ENCODE measurements around the gene MFSD12. TPM values are rescaled to one million over a fixed set of nuclear protein-coding genes. Genes with fewer than 3 reads are reported as not detected.
"Not testable (repeated sequence)": the region's sequence is repeated elsewhere in the genome, so short reads cannot be mapped to it uniquely, and the experiment has no call there.

MFSD12 gene
- polyA plus RNA-seq, 1 experiment, result 23.7 TPM

DNA sequence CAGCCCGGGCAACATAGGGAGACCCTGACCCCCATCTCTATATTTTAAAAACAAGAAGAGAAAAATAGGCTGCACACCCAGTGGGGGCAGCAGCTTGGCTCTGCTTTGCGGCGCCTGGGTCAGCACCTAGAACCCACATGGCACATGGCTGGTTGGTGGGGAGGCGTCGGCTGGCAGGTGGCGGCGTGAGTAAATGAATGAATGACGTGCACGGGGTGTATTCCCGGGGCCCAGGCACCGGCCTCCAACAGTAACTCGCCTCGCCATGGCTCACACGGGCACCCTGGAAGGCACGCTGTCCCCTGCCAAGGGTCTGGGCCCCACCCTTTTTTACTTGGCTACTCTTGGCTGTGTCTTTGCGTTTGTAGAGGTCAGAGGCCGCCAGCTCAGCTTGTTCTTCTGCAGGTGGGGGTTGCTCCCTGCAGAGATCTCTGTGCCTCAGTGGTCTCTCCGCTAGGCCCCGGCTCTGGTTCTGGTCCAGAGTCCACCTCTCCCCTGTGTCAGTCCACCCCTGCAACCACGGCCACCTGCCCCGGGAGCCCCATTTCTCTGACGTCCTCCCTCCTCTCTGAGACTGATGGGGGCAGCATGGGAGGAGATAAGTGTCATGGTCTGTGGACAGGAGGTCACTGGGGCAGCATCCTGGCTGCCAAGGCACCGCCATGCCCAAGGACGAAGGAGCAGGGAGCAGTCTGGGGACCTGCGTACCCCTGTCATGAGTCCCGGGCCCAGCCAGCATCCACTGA is 45.7 kb downstream of the MFSD12 start:
- Histone ChIP-seq H3K27me3 (ENCODE audit: control insufficient read depth, insufficient read depth, low read length) (no peaks in the 10 kb centered on the region), H3K9me3 (ENCODE audit: control insufficient read depth, insufficient read depth, low read length) (no peaks in the 10 kb centered on the region; the same call in 1 of the 2 replicates), H3K4me3 (ENCODE audit: low read depth, low read length) (no peak overlapping the region), H3K27ac (ENCODE audit: low read depth, low read length) (no peak overlapping the region)
- TF ChIP-seq CTCF (IDR thresholded peaks at IDR 0.05; ENCODE audit: low read depth, low read length), result no peak
- POLR2A ChIA-PET, result no interaction called here
- DNase-seq (ENCODE audit: low read depth, low spot score), result no peak
- CTCF ChIA-PET, result no interaction called here

- no peak for DNase-seq (ENCODE audit: low read depth, low spot score)
- ChIA-PET CTCF (no interaction called here), POLR2A (no interaction called here)
- no peak for TF ChIP-seq CTCF (IDR thresholded peaks at IDR 0.05; ENCODE audit: low read depth, low read length)
- no peak overlapping the region for H3K4me3 ChIP-seq (ENCODE audit: low read depth, low read length)
- H3K9me3 ChIP-seq (ENCODE audit: control insufficient read depth, insufficient read depth, low read length), result no peaks in the 10 kb centered on the region; the same call in 1 of the 2 replicates
- H3K27me3 ChIP-seq (ENCODE audit: control insufficient read depth, insufficient read depth, low read length), result no peaks in the 10 kb centered on the region
- no peak overlapping the region for H3K27ac ChIP-seq (ENCODE audit: low read depth, low read length)
Observed at GRCh38 chr19:3510727-3511126, 46.7 kb downstream of the MFSD12 start.

GRCh38 chr19:3509566-3509989 is 47.8 kb downstream of the MFSD12 start:
- ChIA-PET CTCF (no interaction called here), POLR2A (interaction anchor here (0.6 kb wide), 1 partner anchor 152 kb away, joined by 3 read pairs; no protein-coding TSS in a partner anchor)
- no peak for TF ChIP-seq CTCF (IDR thresholded peaks at IDR 0.05; ENCODE audit: low read depth, low read length)
- Histone ChIP-seq H3K27ac (ENCODE audit: low read depth, low read length) (peak overlapping the region; percentile 21), H3K27me3 (ENCODE audit: control insufficient read depth, insufficient read depth, low read length) (no peaks in the 10 kb centered on the region), H3K9me3 (ENCODE audit: control insufficient read depth, insufficient read depth, low read length) (no peaks in the 10 kb centered on the region; the same call in 1 of the 2 replicates), H3K4me3 (ENCODE audit: low read depth, low read length) (no peak overlapping the region)
- no peak for DNase-seq (ENCODE audit: low read depth, low spot score)

GRCh38 chr19:3508771-3509535 is 48.4 kb downstream of the MFSD12 start:
- Histone ChIP-seq H3K27me3 (ENCODE audit: control insufficient read depth, insufficient read depth, low read length) (no peaks in the 10 kb centered on the region), H3K4me3 (ENCODE audit: low read depth, low read length) (no peak overlapping the region), H3K9me3 (ENCODE audit: control insufficient read depth, insufficient read depth, low read length) (no peaks in the 10 kb centered on the region; the same call in 1 of the 2 replicates), H3K27ac (ENCODE audit: low read depth, low read length) (peak overlapping the region; percentile 22)
- no peak for DNase-seq (ENCODE audit: low read depth, low spot score)
- CTCF ChIA-PET, result no interaction called here
- TF ChIP-seq CTCF (IDR thresholded peaks at IDR 0.05; ENCODE audit: low read depth, low read length), result no peak
- POLR2A ChIA-PET, result interaction anchor here (0.6 kb wide), 1 partner anchor 153 kb away, joined by 3 read pairs; no protein-coding TSS in a partner anchor

DNA sequence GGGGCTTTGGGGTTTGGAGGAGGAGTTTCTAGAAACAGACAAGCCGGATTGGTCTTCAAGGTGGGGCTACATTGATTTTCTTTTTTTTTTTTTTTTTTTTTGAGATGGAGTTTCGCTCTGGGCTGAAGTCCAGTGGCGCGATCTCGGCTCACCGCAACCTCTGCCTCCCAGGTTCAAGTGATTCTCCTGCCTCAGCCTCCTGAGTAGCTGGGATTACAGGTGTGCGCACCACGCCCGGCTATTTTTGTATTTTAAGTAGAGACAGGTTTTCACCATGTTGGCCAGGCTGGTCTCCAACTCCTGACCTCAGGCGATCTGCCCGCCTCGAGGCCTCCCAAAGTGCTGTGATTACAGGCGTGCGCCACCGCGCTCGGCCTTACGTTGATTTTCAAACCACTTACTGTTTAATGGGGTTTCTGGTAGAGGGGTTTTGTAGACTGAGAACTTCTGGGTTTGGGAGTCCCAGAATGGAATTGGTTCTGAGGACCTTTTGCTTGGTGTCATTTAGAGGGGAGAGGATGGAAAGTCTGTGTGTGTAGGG is 49.2 kb downstream of the MFSD12 start:
- POLR2A ChIA-PET; H3K27me3 ChIP-seq (ENCODE audit: control insufficient read depth, insufficient read depth, low read length); H3K9me3 ChIP-seq (ENCODE audit: control insufficient read depth, insufficient read depth, low read length); H3K27ac ChIP-seq (ENCODE audit: low read depth, low read length); CTCF ChIA-PET; DNase-seq (ENCODE audit: low read depth, low spot score): not testable (repeated sequence)
- H3K4me3 ChIP-seq (ENCODE audit: low read depth, low read length), result peak overlapping the region; percentile 78; the same call in 1 of the 2 replicates

All from AG04450 (cell line).